NCI-H69 (cell line): Measurements from ENCODE around the gene ASTN2.

Source experiments
- DNase-seq: peaks from one replicate; lab custom pipeline; 2025; lab: John Stamatoyannopoulos, UW

Gene ASTN2

GRCh38 chr9:117014061-117014460 lies 400.8 kb downstream of the ASTN2 start:
- no peak for DNase-seq

GRCh38 chr9:117013440-117013995 lies 401.3 kb downstream of the ASTN2 start:
- no peak for DNase-seq

- DNase-seq: no peak
Measured at GRCh38 chr9:117010061-117010460, 404.8 kb downstream of the ASTN2 start.

GRCh38 chr9:117008876-117009275 lies 406.0 kb downstream of the ASTN2 start:
- no peak for DNase-seq

- DNase-seq: no peak
Measured at GRCh38 chr9:117008461-117008860, 406.4 kb downstream of the ASTN2 start.

- peak; percentile 37 for DNase-seq
Measured at GRCh38 chr9:117002686-117003085, 412.2 kb downstream of the ASTN2 start.

- DNase-seq: peak; percentile 83
Measured at GRCh38 chr9:117000834-117001233, 414.0 kb downstream of the ASTN2 start.

- DNase-seq: peak; percentile 67
Measured at GRCh38 chr9:117000196-117000723, 414.6 kb downstream of the ASTN2 start.

- DNase-seq: no peak
Measured at GRCh38 chr9:116998305-116998704, 416.6 kb downstream of the ASTN2 start.

GRCh38 chr9:116992865-116993264 lies 422.0 kb downstream of the ASTN2 start:
- no peak for DNase-seq

GRCh38 chr9:116991051-116991450 lies 423.8 kb downstream of the ASTN2 start:
- DNase-seq: peak; percentile 62

- peak; percentile 33 for DNase-seq
Measured at GRCh38 chr9:116990592-116990991, 424.3 kb downstream of the ASTN2 start.

GRCh38 chr9:116987721-116988485 lies 427.0 kb downstream of the ASTN2 start:
- DNase-seq: peak; percentile 42

- DNase-seq: peak; percentile 34
Measured at GRCh38 chr9:116986015-116986414, 428.8 kb downstream of the ASTN2 start.

- no peak for DNase-seq
Measured at GRCh38 chr9:116985596-116985995, 429.3 kb downstream of the ASTN2 start.

- no peak for DNase-seq
Measured at GRCh38 chr9:116984111-116984510, 430.7 kb downstream of the ASTN2 start.

GRCh38 chr9:116980582-116981120 lies 434.2 kb downstream of the ASTN2 start:
- DNase-seq: peak; percentile 68

GRCh38 chr9:116979456-116979855 lies 435.4 kb downstream of the ASTN2 start:
- DNase-seq: peak; percentile 69

- DNase-seq: peak; percentile 41
Measured at GRCh38 chr9:116978155-116978554, 436.7 kb downstream of the ASTN2 start.

- no peak for DNase-seq
Measured at GRCh38 chr9:116975126-116975525, 439.7 kb downstream of the ASTN2 start.

GRCh38 chr9:116966199-116966598 lies 448.7 kb downstream of the ASTN2 start:
- no peak for DNase-seq

- DNase-seq: no peak
Measured at GRCh38 chr9:116964258-116964657, 450.6 kb downstream of the ASTN2 start.

GRCh38 chr9:116959809-116960208 lies 455.0 kb downstream of the ASTN2 start:
- DNase-seq: peak; percentile 88
